Body of pancreas (tissue), 4 donors: ENCODE data around the gene CREB3L2.

Experiments used
- POLR2A ChIP-seq, 3 donors: fragments of 450-650 bp; IDR thresholded peaks; one replicate each; pipeline ENCODE4 v1.6.1; 2016; ENCODE audit warnings: antibody characterized with exemption in 3 of 3, mild to moderate bottlenecking in 2 of 3
- TF ChIP-seq, protein P1 (sequence below), 7 experiments: fragments of 450-650 bp in 4 of 7; fragments of 200-600 bp in 3 of 7; sonication (generic) in 3 of 7; IDR thresholded peaks; one replicate each; pipeline ENCODE4 v1.5.1; 2016 to 2019; ENCODE audit warnings: antibody characterized with exemption in 7 of 7

GRCh38 chr7:137878333-137878961 lies 123.4 kb downstream of the CREB3L2 start:
- TF ChIP-seq, protein P1, sequence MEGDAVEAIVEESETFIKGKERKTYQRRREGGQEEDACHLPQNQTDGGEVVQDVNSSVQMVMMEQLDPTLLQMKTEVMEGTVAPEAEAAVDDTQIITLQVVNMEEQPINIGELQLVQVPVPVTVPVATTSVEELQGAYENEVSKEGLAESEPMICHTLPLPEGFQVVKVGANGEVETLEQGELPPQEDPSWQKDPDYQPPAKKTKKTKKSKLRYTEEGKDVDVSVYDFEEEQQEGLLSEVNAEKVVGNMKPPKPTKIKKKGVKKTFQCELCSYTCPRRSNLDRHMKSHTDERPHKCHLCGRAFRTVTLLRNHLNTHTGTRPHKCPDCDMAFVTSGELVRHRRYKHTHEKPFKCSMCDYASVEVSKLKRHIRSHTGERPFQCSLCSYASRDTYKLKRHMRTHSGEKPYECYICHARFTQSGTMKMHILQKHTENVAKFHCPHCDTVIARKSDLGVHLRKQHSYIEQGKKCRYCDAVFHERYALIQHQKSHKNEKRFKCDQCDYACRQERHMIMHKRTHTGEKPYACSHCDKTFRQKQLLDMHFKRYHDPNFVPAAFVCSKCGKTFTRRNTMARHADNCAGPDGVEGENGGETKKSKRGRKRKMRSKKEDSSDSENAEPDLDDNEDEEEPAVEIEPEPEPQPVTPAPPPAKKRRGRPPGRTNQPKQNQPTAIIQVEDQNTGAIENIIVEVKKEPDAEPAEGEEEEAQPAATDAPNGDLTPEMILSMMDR (IDR thresholded peaks at IDR 0.05) = no peak
- TF ChIP-seq POLR2A (IDR thresholded peaks at IDR 0.05) = no peak
